HPDE6-E6E7 (cell line): ENCODE measurements around the gene LAMTOR5.
A peak's percentile ranks its signal among the peaks of the same experiment; 100 is the strongest.
"Not testable (repeated sequence)": the region's sequence is repeated elsewhere in the genome, so short reads cannot be mapped to it uniquely, and the experiment has no call there.

Experiments used
- DNase-seq: peaks from one replicate; pipeline ENCODE4 v3.0.0; 2011; ENCODE audit warnings: missing footprints; ENCODE audit errors: extremely low spot score

LAMTOR5 gene

GRCh38 chr1:110426854-110427253 is 19.4 kb upstream of the LAMTOR5 start:
- no peak for DNase-seq

DNA sequence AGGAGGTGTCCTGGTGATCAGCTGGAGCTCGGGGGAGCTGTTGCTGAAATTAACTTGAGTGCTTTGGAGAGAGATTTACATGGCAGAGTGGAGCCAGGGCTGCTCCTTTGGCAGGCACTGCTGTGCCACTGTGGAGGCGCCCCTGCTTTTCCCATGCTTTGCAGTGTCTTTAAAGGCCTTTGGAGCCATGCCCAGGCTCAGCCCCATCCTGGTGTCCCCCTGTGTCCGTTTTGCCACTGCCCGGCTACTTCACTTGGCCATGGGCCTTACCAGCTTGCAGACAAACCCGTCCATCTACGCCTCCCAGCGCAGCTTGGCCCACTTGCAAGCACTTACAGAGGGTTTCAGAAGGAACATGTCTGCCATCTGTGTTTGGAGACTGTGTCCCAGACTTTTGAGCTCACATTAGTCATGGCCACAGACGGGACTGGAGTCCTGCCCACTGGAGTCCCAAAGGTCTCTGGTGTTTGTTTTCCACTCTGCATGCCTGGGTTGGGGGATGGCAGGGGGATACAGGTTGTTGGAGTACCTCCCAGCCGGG is 18.2 kb upstream of the LAMTOR5 start:
- no peak for DNase-seq

GRCh38 chr1:110424699-110425611 is 17.5 kb upstream of the LAMTOR5 start:
- DNase-seq = no peak

DNA sequence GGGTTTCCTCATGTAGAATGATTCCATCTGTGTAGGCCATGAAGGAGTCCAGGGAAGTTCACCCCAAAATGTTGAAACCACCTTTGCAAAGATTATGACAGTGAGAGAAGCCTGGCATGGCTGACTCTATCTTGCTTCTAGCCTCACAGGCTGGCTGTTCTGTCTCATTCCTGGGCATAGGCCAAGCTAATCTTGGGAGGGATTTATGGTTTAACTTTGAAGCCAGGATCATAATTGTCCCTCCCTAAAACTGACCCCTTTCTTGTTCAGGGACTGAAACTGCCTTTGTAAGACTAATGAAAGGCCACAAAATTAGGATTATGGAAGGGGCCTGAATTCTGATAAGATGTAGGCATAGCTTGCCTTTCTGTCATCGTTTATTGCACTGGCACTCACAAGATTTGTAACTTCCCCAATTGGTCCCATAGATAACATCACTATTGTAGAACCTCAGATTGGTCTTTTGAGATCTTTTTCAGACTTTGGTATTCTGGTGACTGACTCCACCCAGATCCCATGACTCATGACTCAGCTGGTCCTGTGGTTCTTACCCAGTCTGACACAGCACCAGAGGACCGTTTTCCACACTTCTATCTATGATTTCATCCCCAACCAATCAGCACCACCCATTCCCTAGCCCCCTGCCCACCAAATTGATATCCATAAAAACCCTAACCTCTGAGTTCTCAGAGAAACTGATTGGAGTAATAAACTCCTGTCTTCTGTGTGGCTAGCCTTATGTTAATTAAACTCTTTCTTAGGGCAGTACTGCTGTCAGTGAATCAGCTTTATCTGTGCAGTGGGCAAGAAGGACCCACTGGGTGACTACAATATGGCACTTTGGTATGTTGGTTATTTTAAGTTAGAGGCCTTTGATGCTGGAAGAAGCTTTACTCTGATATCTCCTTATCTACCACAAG is 13.6 kb upstream of the LAMTOR5 start:
- DNase-seq = no peak

DNA sequence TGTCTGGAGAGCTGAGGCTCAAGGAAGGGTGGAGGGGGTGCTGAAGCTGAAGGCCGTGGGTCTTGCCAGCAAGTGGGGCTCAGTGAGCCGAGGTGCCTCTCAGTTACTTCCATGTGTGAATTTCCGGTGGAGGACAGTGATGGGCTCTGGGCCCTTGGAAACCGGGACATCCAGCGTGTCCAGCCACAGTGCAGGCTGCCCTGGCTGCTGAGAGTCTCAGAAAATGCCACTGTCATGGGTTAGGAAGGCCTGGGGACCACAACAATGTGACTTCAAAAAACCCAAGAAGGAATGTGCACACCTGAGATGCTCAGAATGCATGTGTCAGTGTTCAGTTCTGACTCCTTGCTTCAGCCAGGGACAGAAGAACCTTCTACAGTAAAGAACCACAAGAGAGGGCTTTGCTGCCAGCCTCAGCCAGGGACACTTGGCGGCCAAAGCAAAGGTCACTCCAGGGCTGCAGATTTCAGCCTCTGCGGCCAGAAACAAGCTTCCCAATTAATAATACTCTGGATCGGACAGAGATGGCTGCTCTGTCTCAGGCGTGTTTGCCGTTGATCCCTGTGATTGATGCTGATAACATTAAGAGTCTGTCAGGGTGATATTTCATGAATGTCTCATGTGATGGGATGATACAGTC is 12.6 kb upstream of the LAMTOR5 start:
- no peak for DNase-seq

DNA sequence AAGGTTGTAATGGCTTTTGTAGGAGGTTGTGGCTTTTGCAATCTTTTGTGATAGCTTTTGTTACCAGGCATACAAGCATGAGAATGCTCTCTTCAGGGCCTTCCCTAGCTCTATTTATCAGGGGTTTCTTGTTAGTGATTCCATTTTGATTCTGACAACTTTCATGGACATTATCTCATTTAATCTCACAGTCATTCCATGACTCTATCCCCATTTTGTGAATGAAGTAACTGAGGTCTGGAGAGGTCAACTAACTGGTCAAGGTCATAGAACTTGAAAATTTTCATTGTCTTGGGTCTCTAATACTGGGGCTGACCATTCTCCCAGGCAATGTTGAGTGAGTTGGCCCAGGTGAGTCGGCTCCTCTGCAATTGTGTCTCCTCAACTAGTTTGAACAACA is 11.2 kb upstream of the LAMTOR5 start:
- no peak for DNase-seq

GRCh38 chr1:110413045-110413444 is 5.6 kb upstream of the LAMTOR5 start:
- not testable (repeated sequence) for DNase-seq

GRCh38 chr1:110412576-110412975 is 5.1 kb upstream of the LAMTOR5 start:
- peak; percentile 75 for DNase-seq

DNA sequence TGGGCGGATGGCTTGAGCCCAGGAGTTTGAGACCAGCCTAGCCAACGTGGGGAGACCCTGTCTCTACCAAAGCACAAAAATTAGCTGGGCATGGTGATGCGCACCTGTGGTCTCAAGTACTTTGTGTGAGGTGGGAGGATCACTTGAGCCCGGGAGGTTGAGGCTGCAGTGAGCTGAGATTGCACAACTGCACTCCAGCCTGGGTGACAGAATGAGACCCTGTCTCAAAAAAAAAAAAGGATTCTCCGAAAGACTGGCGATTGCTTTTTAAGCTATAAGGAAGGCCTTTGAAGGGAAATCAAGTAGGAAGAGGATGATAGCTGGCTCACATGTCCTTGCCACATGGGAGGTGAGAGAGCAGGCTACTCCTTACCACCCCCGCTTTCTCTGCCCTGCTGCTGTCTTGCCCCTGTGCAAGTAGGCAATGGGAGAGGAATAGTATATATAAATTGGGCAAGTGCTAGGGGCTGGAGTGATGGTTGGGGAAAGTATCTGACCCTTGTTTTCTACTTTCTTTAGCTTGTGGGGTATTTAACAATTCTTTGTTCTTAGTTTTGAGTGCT is 3.8 kb upstream of the LAMTOR5 start:
- DNase-seq = no peak

GRCh38 chr1:110409316-110409715 is 1.8 kb upstream of the LAMTOR5 start:
- no peak for DNase-seq

DNA sequence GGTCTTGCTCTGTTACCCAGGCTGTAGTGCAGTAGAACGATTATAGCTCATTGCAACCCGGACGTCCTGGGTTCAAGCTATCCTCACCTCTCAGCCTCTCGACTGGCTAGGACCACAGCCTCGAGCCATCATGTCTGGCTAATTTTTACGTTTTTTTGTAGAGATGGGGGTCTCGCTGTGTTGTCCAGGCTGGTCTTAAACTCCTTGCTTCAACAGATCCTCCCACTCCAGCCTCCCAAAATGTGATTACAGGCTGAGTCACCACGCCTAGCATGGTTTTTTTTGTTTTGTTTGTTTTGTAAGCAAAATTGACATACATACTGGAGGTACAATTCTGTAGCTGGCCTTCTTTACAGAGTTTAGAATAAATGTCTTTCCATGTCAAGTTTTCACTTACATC is 994 bp upstream of the LAMTOR5 start:
- no peak for DNase-seq

- DNase-seq = not testable (repeated sequence)
Observed at GRCh38 chr1:110406407-110406806, 1.1 kb downstream of the LAMTOR5 start.

- DNase-seq = no peak
Observed at GRCh38 chr1:110404401-110404800, 3.1 kb downstream of the LAMTOR5 start.

DNA sequence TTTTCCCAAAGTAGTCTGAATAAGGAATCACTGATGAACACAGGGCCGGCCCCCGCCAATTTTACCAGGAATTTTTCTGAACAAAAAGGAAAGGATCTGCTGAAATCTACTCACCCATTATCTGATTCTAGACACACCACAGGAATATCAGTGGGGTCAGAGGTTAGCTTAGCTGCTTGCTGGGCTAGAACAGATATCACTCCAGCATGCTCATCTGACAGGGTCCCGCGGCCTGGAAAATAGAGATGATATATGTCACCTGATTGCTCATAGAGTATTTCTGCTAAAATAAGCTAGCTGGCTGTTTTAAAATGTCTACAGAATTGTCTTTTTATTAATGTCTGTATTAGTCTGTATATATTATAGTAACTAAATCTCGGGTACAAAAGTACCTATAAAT is 3.7 kb downstream of the LAMTOR5 start:
- no peak for DNase-seq

DNA sequence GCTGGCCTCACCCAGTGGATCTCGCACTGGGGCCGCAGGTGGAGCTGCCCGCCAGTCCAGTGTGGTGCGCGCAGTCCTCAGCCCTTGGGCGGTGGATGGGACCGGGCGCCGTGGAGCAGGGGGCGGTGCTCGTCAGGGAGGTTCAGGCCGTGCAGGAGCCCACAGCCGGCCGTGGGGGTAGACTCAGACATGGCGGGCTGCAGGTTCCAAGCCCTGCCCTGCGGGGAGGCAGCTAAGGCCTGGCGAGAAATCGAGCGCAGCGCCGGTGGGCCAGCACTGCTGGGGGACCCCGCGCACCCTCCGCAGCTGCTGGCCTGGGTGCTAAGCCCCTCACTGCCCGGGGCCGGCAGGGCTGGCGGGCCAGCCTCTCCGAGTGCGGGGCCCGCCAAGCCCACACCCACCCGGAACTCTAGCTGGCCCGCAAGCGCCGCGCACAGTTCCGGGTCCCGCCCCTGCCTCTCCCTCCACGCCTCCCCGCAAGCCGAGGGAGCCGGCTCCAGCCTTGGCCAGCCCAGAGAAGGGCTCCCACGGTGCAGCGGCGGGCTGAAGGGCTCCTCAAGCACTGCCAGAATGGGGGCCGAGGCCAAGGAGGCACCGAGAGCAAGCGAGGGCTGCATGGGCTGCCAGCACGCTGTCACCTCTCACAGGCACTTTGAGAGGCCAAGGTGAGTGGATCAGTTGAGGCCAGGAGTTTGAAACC is 11.1 kb downstream of the LAMTOR5 start:
- DNase-seq = not testable (repeated sequence)

- DNase-seq = no peak
Observed at GRCh38 chr1:110394493-110394820, 13.0 kb downstream of the LAMTOR5 start.

DNA sequence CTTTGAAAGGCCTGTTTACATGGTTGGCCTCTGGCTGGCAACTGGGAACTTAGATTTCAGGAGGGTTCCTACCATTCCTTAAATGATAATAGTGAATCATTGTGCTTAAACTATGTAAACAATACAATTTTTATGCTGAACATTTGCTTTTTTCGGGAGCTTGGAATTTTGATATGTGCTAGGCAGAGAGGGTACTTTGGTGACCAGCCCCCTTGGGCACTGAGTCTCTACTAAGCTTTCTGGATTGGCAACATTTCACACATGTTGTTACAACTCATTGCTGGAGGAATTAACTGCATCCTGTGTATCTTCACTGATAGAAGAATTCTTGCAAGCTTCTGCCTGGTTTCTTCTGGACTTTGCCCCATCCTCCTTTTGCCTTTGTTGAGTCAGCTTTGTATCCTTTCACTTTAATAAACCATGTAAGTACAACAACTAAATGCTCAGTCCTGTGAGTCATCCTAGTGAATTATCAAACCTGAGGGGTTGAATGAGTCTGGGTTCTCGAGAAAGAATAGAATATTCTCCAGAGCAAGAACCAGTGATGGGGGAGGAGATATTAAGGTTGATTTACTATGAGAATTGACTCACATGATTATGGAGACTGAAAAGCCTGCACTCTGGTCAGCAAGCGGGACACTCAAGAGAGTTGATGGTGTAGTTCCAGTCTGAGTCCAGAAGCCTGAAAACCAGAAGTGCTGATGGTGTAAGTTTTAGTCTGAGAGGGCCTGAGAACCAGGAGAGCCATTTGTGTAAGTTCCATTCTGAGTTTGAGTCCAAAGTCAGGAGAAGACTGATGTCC is 13.6 kb downstream of the LAMTOR5 start:
- peak; percentile 56 for DNase-seq

DNA sequence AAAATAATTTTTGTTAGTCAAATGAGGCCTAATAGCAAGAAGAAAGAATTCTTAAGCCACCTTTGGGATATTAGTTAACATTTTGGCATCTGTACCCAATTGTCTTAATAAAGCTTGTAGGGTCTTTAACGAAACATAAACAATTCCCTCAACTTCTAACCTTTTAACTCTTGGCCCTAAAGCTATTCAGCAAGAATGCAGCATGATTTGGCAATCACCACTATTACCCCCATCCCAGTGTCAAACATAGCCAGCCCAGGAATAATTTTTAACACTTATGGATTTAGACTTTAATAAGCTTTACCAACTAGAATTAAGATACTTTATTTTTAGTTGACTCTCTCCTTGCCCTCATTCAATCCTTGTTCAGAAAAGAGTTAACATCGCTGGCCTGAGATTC is 14.2 kb downstream of the LAMTOR5 start:
- DNase-seq = no peak

GRCh38 chr1:110390692-110391245 is 16.7 kb downstream of the LAMTOR5 start, which contains the start of gene SLC16A4:
SLC16A4 (minus strand) TSS chr1:110391026; CDS start chr1:110389323, 1,703 bp downstream.
- peak; percentile 57 for DNase-seq

- DNase-seq = peak; percentile 88
Observed at GRCh38 chr1:110390096-110390495, 17.4 kb downstream of the LAMTOR5 start.
